Thoracic aorta (tissue), 2 donors: ENCODE measurements around the gene SPATA13. TPM values are rescaled to one million over a fixed set of nuclear protein-coding genes. Genes with fewer than 3 reads are reported as not detected.
A peak's percentile ranks its signal among the peaks of the same experiment; 100 is the strongest.

Experiments used
- ATAC-seq: fragments of 150-250 bp; one replicate; pipeline ENCODE4 v1.8.0; 2017; ENCODE audit warnings: low read depth; ENCODE audit not compliant: insufficient number of reproducible peaks, low FRiP score
- DNase-seq: peaks from one replicate; pipeline ENCODE4 v3.0.0-alpha.2; 2020; ENCODE audit warnings: low spot score
- H3K27ac ChIP-seq, 2 donors: fragments of 200-600 bp; sonication (generic); 1 replicate in 1 of 2; 2 replicates in 1 of 2; pipeline ENCODE4 v1.5.1; 2016; ENCODE audit warnings: mild to moderate bottlenecking in 2 of 2, moderate library complexity in 2 of 2
- H3K27me3 ChIP-seq: fragments of 200-600 bp; sonication (generic); replicated peaks from 2 replicates; pipeline ENCODE4 v1.6.0; 2016; ENCODE audit warnings: mild to moderate bottlenecking; ENCODE audit not compliant: insufficient read depth
- H3K36me3 ChIP-seq: fragments of 200-600 bp; sonication (generic); one replicate; pipeline ENCODE4 v1.5.1; 2016
- H3K4me1 ChIP-seq, 2 donors: fragments of 200-600 bp; sonication (generic); 1 replicate in 1 of 2; 2 replicates in 1 of 2; pipeline versions ENCODE4 v1.5.1 to v1.6.0; 2016; ENCODE audit warnings: low read depth in 2 of 2, mild to moderate bottlenecking in 1 of 2; ENCODE audit not compliant: control insufficient read depth in 1 of 2
- H3K4me3 ChIP-seq: fragments of 200-600 bp; sonication (generic); 2 replicates; pipeline ENCODE4 v1.5.1; 2016; ENCODE audit warnings: mild to moderate bottlenecking
- H3K9me3 ChIP-seq: fragments of 200-600 bp; sonication (generic); 2 replicates; pipeline ENCODE4 v1.5.1; 2016
- CTCF ChIP-seq: fragments of 200-600 bp; sonication (generic); IDR thresholded peaks from one replicate; pipeline ENCODE4 v1.5.1; 2019; ENCODE audit warnings: antibody characterized with exemption
- total RNA-seq, 2 donors: library from RNA; depleted of rRNA; stranded (reverse); fragments of >200 nt; gene quantifications; one replicate each; pipeline versions ENCODE4 v1.1.0 to v1.2.3, GENCODE V29; 2016

SPATA13 gene
- total RNA-seq, 2 donors from 2014 or later = 14.5 to 33.4 TPM

GRCh38 chr13:24253520-24254145, 93.1 kb downstream of the SPATA13 start:
- Histone ChIP-seq H3K27me3 (no peaks in the 10 kb centered on the region), H3K4me1 (no peaks in the 10 kb centered on the region), H3K4me3 (peak overlapping the region; percentile 25), H3K9me3 (no peaks in the 10 kb centered on the region), H3K36me3 (no peaks in the 10 kb centered on the region), H3K27ac (no peak overlapping the region)
- TF ChIP-seq CTCF = no peak
- no peak for DNase-seq
- ATAC-seq = no peak

- Histone ChIP-seq H3K36me3 (no peaks in the 10 kb centered on the region), H3K4me3 (peak overlapping the region; percentile 25), H3K9me3 (no peaks in the 10 kb centered on the region), H3K27ac (no peak overlapping the region), H3K27me3 (no peaks in the 10 kb centered on the region), H3K4me1 (no peaks in the 10 kb centered on the region)
- ATAC-seq (no peak), DNase-seq (no peak)
- no peak for TF ChIP-seq CTCF
Measured at GRCh38 chr13:24254146-24254841, 93.8 kb downstream of the SPATA13 start.

GRCh38 chr13:24257497-24257896, 97.0 kb downstream of the SPATA13 start:
- no peaks in the 10 kb centered on the region for H3K4me1 ChIP-seq
- H3K27ac ChIP-seq = no peak overlapping the region
- H3K36me3 ChIP-seq = no peaks in the 10 kb centered on the region
- no peak for TF ChIP-seq CTCF
- ATAC-seq (no peak), DNase-seq (no peak)
- no peaks in the 10 kb centered on the region for H3K27me3 ChIP-seq
- no peaks in the 10 kb centered on the region for H3K9me3 ChIP-seq
- no peak overlapping the region for H3K4me3 ChIP-seq

GRCh38 chr13:24261566-24261965, 101.0 kb downstream of the SPATA13 start:
- H3K4me1 ChIP-seq = no peaks in the 10 kb centered on the region
- no peak overlapping the region for H3K27ac ChIP-seq
- H3K27me3 ChIP-seq = no peaks in the 10 kb centered on the region
- H3K9me3 ChIP-seq = no peaks in the 10 kb centered on the region
- no peak overlapping the region for H3K4me3 ChIP-seq
- ATAC-seq (no peak), DNase-seq (no peak)
- TF ChIP-seq CTCF = no peak
- H3K36me3 ChIP-seq = no peaks in the 10 kb centered on the region

- no peak overlapping the region for H3K27ac ChIP-seq
- H3K27me3 ChIP-seq = no peaks in the 10 kb centered on the region
- H3K4me1 ChIP-seq = no peaks in the 10 kb centered on the region
- DNase-seq (no peak), ATAC-seq (no peak)
- no peaks in the 10 kb centered on the region for H3K36me3 ChIP-seq
- TF ChIP-seq CTCF = no peak
- no peaks in the 10 kb centered on the region for H3K9me3 ChIP-seq
- H3K4me3 ChIP-seq = no peak overlapping the region
Measured at GRCh38 chr13:24263632-24264031, 103.1 kb downstream of the SPATA13 start.
